H1 (cell line): ENCODE data around the gene SNAP47. TPM values are rescaled to one million over a fixed set of nuclear protein-coding genes. Genes with fewer than 3 reads are reported as not detected.

ENCODE experiments used
- CTCF ChIA-PET: fragments of 300-600 bp; sonication (Branson Sonifier 250); formaldehyde crosslinking; loops from one replicate; lab custom pipeline; 2021; ENCODE audit not compliant: partially characterized antibody; lab: Charles Lee
- POLR2A ChIA-PET: fragments of 300-600 bp; sonication (Branson Sonifier 250); formaldehyde crosslinking; loops from one replicate; lab custom pipeline; 2021; ENCODE audit warnings: inconsistent platforms; ENCODE audit not compliant: partially characterized antibody; lab: Charles Lee
- DNase-seq, 2 experiments: peaks; one replicate each; pipeline versions ENCODE4 v3.0.0 to v3.0.0-alpha.2; 2010 to 2022; ENCODE audit warnings: low spot score in 2 of 2, low read depth in 1 of 2, mixed read lengths in 1 of 2
- FAIRE-seq: peaks from 2 replicates; lab custom pipeline; 2011; peaks lifted over from hg19 to GRCh38; lab: Jason Lieb, UNC
- H2AFZ ChIP-seq: 2 replicates; pipeline ENCODE4 v1.8.1; 2012; ENCODE audit warnings: low read length, inconsistent platforms
- H2AK5ac ChIP-seq: 2 replicates; pipeline ENCODE4 v1.6.1; 2013; ENCODE audit warnings: low read depth, low read length
- H2BK120ac ChIP-seq: replicated peaks from 2 replicates; pipeline ENCODE3; 2013; ENCODE audit warnings: low read depth, low read length, inconsistent platforms
- H2BK12ac ChIP-seq: 2 replicates; pipeline ENCODE4 v1.6.1; 2013; ENCODE audit warnings: low read depth, low read length
- H2BK15ac ChIP-seq: 2 replicates; pipeline ENCODE4 v1.6.1; 2013; ENCODE audit warnings: low read length
- H2BK20ac ChIP-seq: 2 replicates; pipeline ENCODE4 v1.6.1; 2013; ENCODE audit warnings: low read length
- H2BK5ac ChIP-seq: 2 replicates; pipeline ENCODE4 v1.6.1; 2013; ENCODE audit warnings: low read depth, low read length
- H3K14ac ChIP-seq: 2 replicates; pipeline ENCODE4 v1.6.1; 2013; ENCODE audit warnings: inconsistent platforms; ENCODE audit not compliant: insufficient read length
- H3K18ac ChIP-seq: 2 replicates; pipeline ENCODE4 v1.6.1; 2013; ENCODE audit warnings: low read length; ENCODE audit errors: extremely low read depth
- H3K23ac ChIP-seq: 2 replicates; pipeline ENCODE4 v1.6.1; 2013; ENCODE audit warnings: inconsistent platforms; ENCODE audit not compliant: insufficient read length
- H3K23me2 ChIP-seq: 2 replicates; pipeline ENCODE4 v1.6.1; 2013; ENCODE audit warnings: low read depth, low read length
- H3K27ac ChIP-seq: 2 replicates; pipeline ENCODE4 v1.6.1; 2011; ENCODE audit warnings: low read depth, low read length, inconsistent platforms
- H3K27me3 ChIP-seq, 4 experiments: replicated peaks in 1 of 4; 1 replicate in 1 of 4; 2 replicates in 3 of 4; pipeline versions ENCODE4 v1.6.1 to v1.8.1; 2011 to 2013; ENCODE audit warnings: low read length in 3 of 4, mild to moderate bottlenecking in 3 of 4, inconsistent platforms in 2 of 4, mixed read lengths in 2 of 4, moderate library complexity in 1 of 4; ENCODE audit not compliant: control insufficient read depth in 3 of 4, insufficient read depth in 3 of 4; ENCODE audit errors: extremely low read depth in 1 of 4
- H3K36me3 ChIP-seq, 4 experiments: 2 replicates each; pipeline versions ENCODE4 v1.6.1 to v1.8.1; 2011 to 2013; ENCODE audit warnings: mild to moderate bottlenecking in 4 of 4, low read length in 3 of 4, moderate library complexity in 2 of 4, control low read depth in 1 of 4, inconsistent platforms in 1 of 4; ENCODE audit not compliant: insufficient read depth in 4 of 4, control insufficient read depth in 2 of 4
- H3K4ac ChIP-seq: replicated peaks from 2 replicates; pipeline ENCODE3; 2013; ENCODE audit warnings: low read length, low read depth, mixed read lengths, inconsistent platforms; ENCODE audit not compliant: insufficient read length
- H3K4me1 ChIP-seq, 4 experiments: replicated peaks in 1 of 4; 1 replicate in 1 of 4; 2 replicates in 3 of 4; pipeline versions ENCODE4 v1.6.1 to v1.8.1; 2011 to 2013; ENCODE audit warnings: low read length in 3 of 4, inconsistent platforms in 2 of 4, mixed read lengths in 1 of 4; ENCODE audit not compliant: insufficient read depth in 4 of 4, control insufficient read depth in 3 of 4
- H3K4me2 ChIP-seq, 2 experiments: 2 replicates each; pipeline versions ENCODE4 v1.6.1 to v1.8.1; 2011 to 2013; ENCODE audit warnings: low read depth in 2 of 2, low read length in 2 of 2, control low read depth in 1 of 2, inconsistent platforms in 1 of 2, mild to moderate bottlenecking in 1 of 2; ENCODE audit not compliant: insufficient read depth in 1 of 2
- H3K4me3 ChIP-seq, 4 experiments: fragments of 200-600, 300-600 bp in 1 of 4; sonication (generic), shearing (Covaris generic), sonication (Bioruptor Twin) in 1 of 4; 2 replicates each; pipeline versions ENCODE4 v1.5.1 to v1.8.1; 2011 to 2016; ENCODE audit warnings: low read length in 4 of 4, low read depth in 3 of 4, control low read depth in 2 of 4, inconsistent platforms in 2 of 4, mild to moderate bottlenecking in 2 of 4, mixed read lengths in 1 of 4, moderate library complexity in 1 of 4; ENCODE audit not compliant: insufficient read depth in 2 of 4; ENCODE audit errors: extremely low read depth in 1 of 4
- H3K56ac ChIP-seq: replicated peaks from 2 replicates; pipeline ENCODE3; 2013; ENCODE audit warnings: low read depth, mild to moderate bottlenecking, mixed read lengths, low read length, inconsistent platforms; ENCODE audit not compliant: insufficient read length
- H3K79me1 ChIP-seq: 2 replicates; pipeline ENCODE4 v1.6.1; 2013; ENCODE audit warnings: low read depth, low read length, control low read depth
- H3K79me2 ChIP-seq, 2 experiments: 2 replicates each; pipeline versions ENCODE4 v1.6.1 to v1.8.1; 2012 to 2013; ENCODE audit warnings: low read length in 2 of 2, mild to moderate bottlenecking in 2 of 2, inconsistent platforms in 1 of 2; ENCODE audit not compliant: insufficient read depth in 2 of 2, control insufficient read depth in 1 of 2
- H3K9ac ChIP-seq, 4 experiments: replicated peaks in 1 of 4; 1 replicate in 1 of 4; 2 replicates in 3 of 4; pipeline versions ENCODE4 v1.6.1 to v1.8.1; 2011 to 2013; ENCODE audit warnings: low read depth in 3 of 4, low read length in 3 of 4, control low read depth in 2 of 4, mild to moderate bottlenecking in 2 of 4, moderate library complexity in 2 of 4, inconsistent platforms in 1 of 4; ENCODE audit errors: extremely low read depth in 1 of 4
- H3K9me3 ChIP-seq, 2 experiments: 2 replicates each; pipeline versions ENCODE4 v1.6.1 to v1.8.1; 2012 to 2013; ENCODE audit warnings: mild to moderate bottlenecking in 2 of 2, moderate library complexity in 2 of 2, control low read depth in 1 of 2, inconsistent platforms in 1 of 2, low read depth in 1 of 2, low read length in 1 of 2, mixed read lengths in 1 of 2; ENCODE audit not compliant: insufficient read depth in 2 of 2
- H4K20me1 ChIP-seq, 2 experiments: replicated peaks in 1 of 2; 2 replicates each; pipeline versions ENCODE3 to v1.8.1; 2011 to 2013; ENCODE audit warnings: inconsistent platforms in 2 of 2, low read length in 2 of 2, mild to moderate bottlenecking in 1 of 2; ENCODE audit not compliant: insufficient read depth in 2 of 2, control insufficient read depth in 1 of 2
- H4K5ac ChIP-seq: 2 replicates; pipeline ENCODE4 v1.6.1; 2013; ENCODE audit warnings: low read length, low read depth, mixed read lengths, inconsistent platforms; ENCODE audit not compliant: insufficient read length
- H4K8ac ChIP-seq: 2 replicates; pipeline ENCODE4 v1.8.0; 2013; ENCODE audit warnings: mild to moderate bottlenecking, moderate library complexity, low read length, inconsistent platforms; ENCODE audit not compliant: insufficient read depth; ENCODE audit errors: extremely low read depth
- H4K91ac ChIP-seq: replicated peaks from 2 replicates; pipeline ENCODE3; 2013; ENCODE audit warnings: low read length, mixed read lengths, inconsistent platforms; ENCODE audit not compliant: insufficient read length
- SP4 ChIP-seq: IDR thresholded peaks from 2 replicates; pipeline ENCODE4 v1.6.1; 2012; ENCODE audit warnings: low read length, inconsistent platforms
- WGBS, 2 experiments: shearing (Covaris generic) in 1 of 2; methylation state at CpG; one replicate each; pipeline versions ENCODE4 v1.1.6 to v1.1.7; 2013 to 2015; ENCODE audit warnings: low lambda C conversion rate in 2 of 2, mixed read lengths in 2 of 2, inconsistent platforms in 1 of 2, low coverage in 1 of 2, missing lambda C conversion rate in 1 of 2; ENCODE audit not compliant: insufficient replicate concordance in 2 of 2, insufficient coverage in 1 of 2, insufficient read length in 1 of 2; ENCODE audit errors: extremely low coverage in 1 of 2, missing lambda C conversion rate in 1 of 2; 5-methylcytosine and 5-hydroxymethylcytosine counted together
- polyA plus RNA-seq, 7 experiments: library from polyadenylated mRNA; depleted of rRNA in 3 of 7; stranded (reverse) in 5 of 7; unstranded in 2 of 7; fragments of >200 nt in 5 of 7; fragments of 200-250 nt in 2 of 7; gene quantifications; 1 replicate in 5 of 7; 2 replicates in 1 of 7; 4 replicates in 1 of 7; pipeline versions ENCODE4 v1.2.1 to v1.2.3, GENCODE V29; 2011 to 2013; ENCODE audit warnings: missing spikeins in 2 of 7, mixed read lengths in 2 of 7
- total RNA-seq: library from RNA; stranded (reverse); fragmentation: NEBNext Ultra II Directional; extraction: Animal tissue kit (Norgen Biotek cat#: 25700); gene quantifications from 2 replicates; pipeline ENCODE4 v1.2.1, GENCODE V29; 2021

Gene SNAP47
- total and polyA plus RNA-seq, 2 of the 8 experiments (the other 6 are each of a cell fraction or from before 2014, with no cell fraction given) = 37.6 to 42.2 TPM

GRCh38 chr1:227797625-227798024, 62.4 kb downstream of the SNAP47 start:
- Histone ChIP-seq H4K20me1 (peaks cover 0 to 1% of the 10 kb centered on the region in 2 experiments), H3K27ac (no peak overlapping the region), H3K27me3 (peaks cover 0 to 3% (median 0%) of the 10 kb centered on the region in 4 experiments; a peak in 1 of 7 replicates), H4K5ac (no peak overlapping the region), H2BK20ac (no peak overlapping the region), H3K4me3 (no peak overlapping the region), H2AFZ (no peak overlapping the region), H3K14ac (no peak overlapping the region), H3K79me2 (no peaks in the 10 kb centered on the region), H2BK15ac (no peak overlapping the region), H3K79me1 (no peaks in the 10 kb centered on the region), H3K9me3 (no peaks in the 10 kb centered on the region), H2BK5ac (no peak overlapping the region), H3K4me2 (no peak overlapping the region), H2AK5ac (no peak overlapping the region), H3K36me3 (no peaks in the 10 kb centered on the region), H2BK12ac (no peak overlapping the region), H4K91ac (no peak overlapping the region), H3K23ac (no peak overlapping the region), H3K18ac (no peak overlapping the region), H3K4me1 (peaks cover 0 to 21% (median 16%) of the 10 kb centered on the region in 4 experiments; a peak in 6 of 7 replicates), H3K56ac (no peak overlapping the region), H4K8ac (no peak overlapping the region), H2BK120ac (no peak overlapping the region), H3K23me2 (no peaks in the 10 kb centered on the region), H3K9ac (no peak overlapping the region), H3K4ac (no peak overlapping the region)
- 88% methylated on average over 3 of the region's 3 CpGs; no CpG with 5 or more reads in 1 of the 2 experiments for WGBS, 2 experiments
- no peak for DNase-seq
- ChIA-PET CTCF (no interaction called here), POLR2A (no interaction called here)
- FAIRE-seq = no peak
- no peak for TF ChIP-seq SP4
